Measurements from ENCODE around the gene SCIN.

SCIN gene

GRCh38 chr7:12610899-12611298, 40.4 kb downstream of the SCIN start:
- TF ChIP-seq FOXP2 (optimal IDR thresholded peaks at IDR 0.05; ENCODE audit: borderline replicate concordance, extremely low read depth, extremely low read length, insufficient read depth) (no peak), POLR2AphosphoS5 (IDR thresholded peaks at IDR 0.05; ENCODE audit: low read depth, low read length) (no peak), REST (IDR thresholded peaks at IDR 0.05; ENCODE audit: insufficient read depth in 1 of 2, low read depth in 2 of 2, low read length in 2 of 2) (no peak), SIN3A (IDR thresholded peaks at IDR 0.05; ENCODE audit: borderline replicate concordance, insufficient read depth, low read length) (no peak), TAF1 (IDR thresholded peaks at IDR 0.05; ENCODE audit: borderline replicate concordance, insufficient read depth, low read length) (no peak)

- TF ChIP-seq FOXP2 (optimal IDR thresholded peaks at IDR 0.05; ENCODE audit: borderline replicate concordance, extremely low read depth, extremely low read length, insufficient read depth) (no peak), POLR2AphosphoS5 (IDR thresholded peaks at IDR 0.05; ENCODE audit: low read depth, low read length) (no peak), SIN3A (IDR thresholded peaks at IDR 0.05; ENCODE audit: borderline replicate concordance, insufficient read depth, low read length) (no peak), TAF1 (IDR thresholded peaks at IDR 0.05; ENCODE audit: borderline replicate concordance, insufficient read depth, low read length) (no peak), REST (IDR thresholded peaks at IDR 0.05; ENCODE audit: insufficient read depth in 1 of 2, low read depth in 2 of 2, low read length in 2 of 2) (no peak)
Measured at GRCh38 chr7:12612622-12613021, 42.1 kb downstream of the SCIN start.

- TF ChIP-seq REST (IDR thresholded peaks at IDR 0.05; ENCODE audit: insufficient read depth in 1 of 2, low read depth in 2 of 2, low read length in 2 of 2) (no peak), SIN3A (IDR thresholded peaks at IDR 0.05; ENCODE audit: borderline replicate concordance, insufficient read depth, low read length) (no peak), POLR2AphosphoS5 (IDR thresholded peaks at IDR 0.05; ENCODE audit: low read depth, low read length) (no peak), TAF1 (IDR thresholded peaks at IDR 0.05; ENCODE audit: borderline replicate concordance, insufficient read depth, low read length) (no peak), FOXP2 (optimal IDR thresholded peaks at IDR 0.05; ENCODE audit: borderline replicate concordance, extremely low read depth, extremely low read length, insufficient read depth) (no peak)
Measured at GRCh38 chr7:12619461-12620069, 49.0 kb downstream of the SCIN start.

- TF ChIP-seq FOXP2 (optimal IDR thresholded peaks at IDR 0.05; ENCODE audit: borderline replicate concordance, extremely low read depth, extremely low read length, insufficient read depth): no peak
- TF ChIP-seq POLR2AphosphoS5 (IDR thresholded peaks at IDR 0.05; ENCODE audit: low read depth, low read length): no peak
- TF ChIP-seq TAF1 (IDR thresholded peaks at IDR 0.05; ENCODE audit: borderline replicate concordance, insufficient read depth, low read length): no peak
- no peak for TF ChIP-seq SIN3A (IDR thresholded peaks at IDR 0.05; ENCODE audit: borderline replicate concordance, insufficient read depth, low read length)
- no peak for TF ChIP-seq REST (IDR thresholded peaks at IDR 0.05; ENCODE audit: insufficient read depth in 1 of 2, low read depth in 2 of 2, low read length in 2 of 2)
Measured at GRCh38 chr7:12620371-12620770, 49.9 kb downstream of the SCIN start.
